Stimulated activated CD8-positive, alpha-beta memory T cell treated with anti-CD3 and anti-CD28 coated beads, Interleukin-4, amount 100 ng/mL, for 24 hours (primary cell): ENCODE results near the gene DNM3.

ENCODE experiments used
- DNase-seq: peaks from one replicate; pipeline ENCODE4 v3.0.0-alpha.2; 2020; ENCODE audit warnings: low read depth

DNM3 gene

GRCh38 chr1:172140591-172140990 lies 299.3 kb downstream of the DNM3 start:
- DNase-seq, result no peak

GRCh38 chr1:172141341-172141881 lies 300.1 kb downstream of the DNM3 start:
- no peak for DNase-seq

- DNase-seq, result no peak
Observed at GRCh38 chr1:172142324-172142723, 301.0 kb downstream of the DNM3 start.

- DNase-seq, result no peak
Observed at GRCh38 chr1:172143384-172144055, 302.2 kb downstream of the DNM3 start.

GRCh38 chr1:172144445-172145061 lies 303.3 kb downstream of the DNM3 start:
- DNase-seq, result no peak

- DNase-seq, result no peak
Observed at GRCh38 chr1:172145231-172145651, 303.9 kb downstream of the DNM3 start.

- no peak for DNase-seq
Observed at GRCh38 chr1:172145656-172146055, 304.4 kb downstream of the DNM3 start.

GRCh38 chr1:172146141-172146850 lies 305.0 kb downstream of the DNM3 start:
- no peak for DNase-seq

- DNase-seq, result no peak
Observed at GRCh38 chr1:172147541-172147940, 306.2 kb downstream of the DNM3 start.

- DNase-seq, result no peak
Observed at GRCh38 chr1:172148213-172148612, 306.9 kb downstream of the DNM3 start.

- no peak for DNase-seq
Observed at GRCh38 chr1:172148707-172149106, 307.4 kb downstream of the DNM3 start.

- no peak for DNase-seq
Observed at GRCh38 chr1:172149346-172149745, 308.0 kb downstream of the DNM3 start.

GRCh38 chr1:172154551-172154950 lies 313.3 kb downstream of the DNM3 start:
- DNase-seq, result no peak

GRCh38 chr1:172155766-172156165 lies 314.5 kb downstream of the DNM3 start:
- DNase-seq, result no peak

GRCh38 chr1:172162236-172162635 lies 320.9 kb downstream of the DNM3 start:
- no peak for DNase-seq

GRCh38 chr1:172163498-172164215 lies 322.4 kb downstream of the DNM3 start:
- DNase-seq, result no peak

GRCh38 chr1:172165403-172165802 lies 324.1 kb downstream of the DNM3 start:
- DNase-seq, result no peak

- no peak for DNase-seq
Observed at GRCh38 chr1:172167796-172168596, 326.7 kb downstream of the DNM3 start.

- DNase-seq, result no peak
Observed at GRCh38 chr1:172168597-172168872, 327.2 kb downstream of the DNM3 start.

- DNase-seq, result no peak
Observed at GRCh38 chr1:172169836-172170235, 328.5 kb downstream of the DNM3 start.

GRCh38 chr1:172172352-172172831 lies 331.1 kb downstream of the DNM3 start:
- no peak for DNase-seq

- no peak for DNase-seq
Observed at GRCh38 chr1:172176206-172176605, 334.9 kb downstream of the DNM3 start.
